HG02884 (cell line): Measurements from ENCODE around the gene KBTBD8.
A peak's percentile ranks its signal among the peaks of the same experiment; 100 is the strongest.

Source experiments
- ATAC-seq: cut with Tn5 transposase; IDR thresholded peaks from one replicate; pipeline ENCODE4 v1.9.1; 2021; ENCODE audit warnings: mild to moderate bottlenecking, moderate library complexity; ENCODE audit not compliant: unreplicated experiment

Gene KBTBD8

DNA sequence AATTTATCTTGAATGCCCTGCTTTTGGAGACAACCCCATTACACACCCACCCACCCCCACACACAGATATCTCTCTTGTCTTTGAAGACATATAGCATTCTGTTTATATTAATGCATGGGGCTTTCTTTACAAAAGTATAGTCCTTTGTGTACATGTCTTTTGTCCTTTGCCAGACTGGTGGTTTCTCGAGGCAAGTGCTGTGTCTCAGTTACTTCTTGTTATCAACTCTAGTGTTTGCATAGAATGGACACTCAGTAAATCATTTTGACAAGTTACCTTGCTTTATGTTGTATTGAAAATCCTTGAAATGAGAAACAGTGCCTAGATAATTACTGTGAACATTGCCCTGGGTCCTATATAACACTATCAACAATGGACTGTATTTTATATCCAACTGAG lies 33.9 kb downstream of the KBTBD8 start:
- ATAC-seq, result no peak

DNA sequence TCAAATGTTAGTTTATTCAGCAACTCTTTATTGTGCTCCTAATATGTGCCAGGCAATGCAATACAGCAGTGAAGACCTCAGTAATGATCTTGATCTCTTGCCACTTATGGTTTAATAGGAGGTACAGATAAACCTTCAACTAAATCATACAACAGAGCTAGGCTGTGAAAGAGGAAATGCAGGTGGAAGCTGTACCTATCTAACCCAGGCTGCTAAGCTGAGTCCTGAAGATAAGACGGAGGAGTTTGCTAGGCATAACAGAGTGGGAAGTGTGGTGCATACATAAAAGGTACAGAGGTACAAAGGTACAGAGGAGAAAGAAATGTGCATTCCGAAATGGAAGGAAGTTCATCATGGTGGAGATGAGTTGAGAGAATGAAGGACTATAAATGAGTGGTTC lies 35.0 kb downstream of the KBTBD8 start:
- no peak for ATAC-seq

DNA sequence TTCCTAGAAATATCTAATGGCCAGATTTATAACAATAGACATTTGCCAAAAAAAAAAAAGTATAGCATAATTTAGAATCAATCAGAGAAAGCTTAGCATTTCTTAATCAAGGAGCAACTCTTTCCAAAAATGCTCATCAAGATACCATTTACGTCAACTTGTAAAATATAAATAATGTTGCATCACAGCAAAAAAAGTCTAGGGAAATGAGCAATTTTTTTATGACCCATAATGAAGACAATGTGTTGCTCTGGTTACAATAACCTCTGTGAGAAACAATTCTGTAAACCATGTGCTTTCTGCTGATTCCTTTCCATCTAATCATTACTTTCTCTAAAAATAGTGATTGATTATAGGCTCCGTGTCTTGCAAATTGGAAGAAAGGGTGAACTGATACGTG lies 36.3 kb downstream of the KBTBD8 start:
- ATAC-seq, result no peak

DNA sequence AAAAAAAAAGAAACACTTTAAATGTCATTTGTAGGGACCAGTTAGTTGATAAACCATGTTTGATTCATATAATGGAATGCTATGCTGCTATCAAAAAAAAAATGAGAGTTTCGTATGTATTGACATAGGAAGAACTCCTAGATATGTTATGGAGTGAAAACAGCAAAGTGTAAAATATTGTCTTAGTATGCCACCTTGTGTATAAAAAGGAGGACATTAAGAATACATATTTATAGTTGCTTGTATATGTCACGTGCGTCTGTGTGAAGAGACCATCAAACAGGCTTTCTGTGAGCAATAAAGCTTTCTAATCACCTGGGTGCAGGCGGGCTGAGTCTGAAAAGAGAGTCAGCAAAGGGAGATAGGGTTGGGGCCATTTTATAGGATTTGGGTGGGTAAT lies 39.5 kb downstream of the KBTBD8 start:
- ATAC-seq, result no peak

DNA sequence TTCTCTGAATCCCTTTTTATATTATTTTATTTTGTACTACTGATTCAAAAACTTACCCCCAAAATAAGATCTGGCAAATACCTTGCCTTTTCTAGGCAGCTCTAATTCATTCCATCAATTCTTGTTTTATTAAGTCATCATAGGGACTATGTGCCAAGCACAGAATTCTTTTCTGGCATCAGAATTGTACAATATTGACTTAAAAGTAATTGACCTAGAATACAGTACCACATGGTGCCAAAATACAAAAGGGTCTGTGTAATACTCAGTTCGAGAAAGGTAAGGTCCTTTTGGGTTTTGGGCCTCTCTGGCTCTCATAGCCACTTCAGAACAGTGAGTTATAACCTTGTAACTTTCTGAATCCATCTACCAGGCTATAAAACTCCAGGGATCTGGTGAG lies 46.2 kb downstream of the KBTBD8 start:
- no peak for ATAC-seq

DNA sequence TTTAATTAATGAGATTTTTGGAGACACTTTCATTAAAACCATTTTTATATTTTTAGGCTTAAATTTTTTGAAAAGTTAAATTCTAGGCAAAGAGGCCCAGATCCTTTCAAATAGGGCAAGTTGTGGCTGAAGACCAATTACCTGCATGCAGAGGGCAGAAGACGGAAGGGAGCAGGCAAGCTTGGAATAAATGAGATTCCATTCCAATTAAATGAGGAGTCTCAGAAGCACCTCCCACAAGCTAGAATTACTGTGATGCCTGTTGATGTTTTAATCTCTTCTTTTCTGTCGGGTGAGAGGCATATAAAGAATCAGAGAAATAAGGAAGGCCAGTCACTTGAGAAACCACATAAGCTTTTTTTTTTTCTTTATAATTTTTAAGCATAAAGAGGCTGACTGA lies 46.8 kb downstream of the KBTBD8 start:
- ATAC-seq, result no peak

DNA sequence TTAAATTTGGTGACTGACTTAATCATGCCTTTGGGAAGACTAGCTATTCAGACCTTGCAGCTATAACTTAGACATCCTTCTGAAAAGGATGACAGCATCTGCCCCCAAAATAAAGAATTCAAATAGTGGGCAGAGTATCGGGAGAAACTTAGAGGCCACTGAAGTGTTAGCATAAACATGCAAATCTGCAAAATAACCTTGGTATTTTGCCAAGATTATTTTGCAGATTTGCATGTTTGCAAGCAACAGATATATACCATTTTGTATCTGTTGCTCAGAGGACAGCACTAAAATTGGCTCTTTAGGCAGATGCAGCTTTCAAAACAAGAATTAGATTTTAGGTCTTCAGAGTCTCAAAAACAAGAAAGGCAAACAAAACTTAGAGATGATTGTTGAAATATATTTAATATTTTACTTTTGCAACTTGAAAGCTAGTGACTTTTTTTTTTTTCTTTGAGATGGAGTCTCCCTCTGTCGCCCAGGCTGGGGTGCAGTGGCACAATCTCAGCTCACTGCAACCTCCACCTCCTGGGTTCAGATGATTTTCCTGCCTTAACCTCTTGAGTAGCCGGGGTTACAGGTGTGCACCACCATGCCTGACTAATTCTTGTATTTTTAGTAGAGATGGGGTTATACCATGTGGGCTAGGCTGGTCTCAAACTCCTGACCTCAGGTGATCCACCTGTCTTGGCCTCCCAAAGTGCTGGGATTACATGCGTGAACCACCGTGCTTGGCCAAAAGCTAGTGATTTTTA lies 47.8 kb downstream of the KBTBD8 start:
- ATAC-seq, result no peak

DNA sequence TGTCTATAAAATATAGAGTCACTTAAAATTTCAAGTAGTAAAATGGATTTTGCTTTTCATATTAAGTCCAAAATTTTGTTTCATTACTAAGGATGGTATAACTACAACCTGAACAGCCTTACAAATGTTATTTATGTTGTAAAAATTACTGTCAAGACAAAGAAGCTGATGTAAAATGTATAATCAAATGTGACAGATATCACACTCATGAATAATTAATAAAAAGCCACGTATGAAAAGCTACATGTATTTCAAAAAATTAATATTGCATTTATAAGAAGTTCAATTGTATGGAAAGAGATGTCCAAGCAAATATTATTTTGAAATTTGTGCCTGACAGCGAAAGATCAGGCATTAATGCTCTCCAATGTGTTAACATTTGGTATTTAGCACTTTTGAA lies 48.9 kb downstream of the KBTBD8 start:
- no peak for ATAC-seq

DNA sequence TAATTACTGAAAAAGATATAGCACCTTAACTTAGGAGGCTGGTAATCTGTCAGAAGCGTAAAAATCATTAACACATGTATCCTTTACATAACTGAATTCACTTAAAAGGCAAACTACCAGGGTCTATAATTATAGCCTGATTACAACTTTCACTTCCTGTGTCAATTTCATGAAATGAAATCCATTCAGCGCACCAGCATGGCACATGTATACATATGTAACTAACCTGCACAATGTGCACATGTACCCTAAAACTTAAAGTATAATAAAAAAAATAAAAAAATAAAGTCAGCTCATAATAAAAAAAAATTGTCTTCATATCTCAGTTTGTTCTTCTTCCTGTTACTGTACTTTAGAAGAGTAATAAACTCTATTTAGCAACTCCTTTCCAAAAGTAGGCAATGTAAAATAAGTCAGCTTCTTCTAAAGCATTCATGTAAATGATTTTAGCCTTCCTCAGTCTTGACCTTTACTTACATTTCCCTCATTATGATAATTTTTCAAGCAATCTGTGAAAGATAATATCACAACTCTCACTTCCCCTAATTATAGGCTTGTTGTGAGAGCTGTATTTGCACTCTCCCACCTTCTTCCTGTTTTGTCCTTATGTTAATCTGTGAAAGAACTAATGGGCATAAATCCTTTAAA lies 50.1 kb downstream of the KBTBD8 start:
- ATAC-seq, result peak; percentile 87

DNA sequence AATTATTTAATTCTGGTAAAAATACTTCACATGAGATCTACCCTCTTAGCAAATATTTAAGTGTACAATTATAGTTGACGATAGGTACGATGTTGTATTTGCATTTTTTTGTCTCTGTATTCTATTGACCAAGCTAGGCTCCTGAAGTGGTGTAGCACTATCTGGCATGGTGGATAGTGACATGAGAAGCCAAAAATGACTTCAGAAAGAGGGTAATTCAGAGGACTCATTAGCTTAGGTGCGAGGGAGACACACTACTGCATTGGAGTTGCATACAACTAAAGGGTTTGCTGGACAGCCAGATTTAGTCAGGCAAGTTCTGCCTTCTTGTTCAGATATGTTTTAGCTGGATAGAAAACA lies 50.6 kb downstream of the KBTBD8 start:
- peak; percentile 66 for ATAC-seq

DNA sequence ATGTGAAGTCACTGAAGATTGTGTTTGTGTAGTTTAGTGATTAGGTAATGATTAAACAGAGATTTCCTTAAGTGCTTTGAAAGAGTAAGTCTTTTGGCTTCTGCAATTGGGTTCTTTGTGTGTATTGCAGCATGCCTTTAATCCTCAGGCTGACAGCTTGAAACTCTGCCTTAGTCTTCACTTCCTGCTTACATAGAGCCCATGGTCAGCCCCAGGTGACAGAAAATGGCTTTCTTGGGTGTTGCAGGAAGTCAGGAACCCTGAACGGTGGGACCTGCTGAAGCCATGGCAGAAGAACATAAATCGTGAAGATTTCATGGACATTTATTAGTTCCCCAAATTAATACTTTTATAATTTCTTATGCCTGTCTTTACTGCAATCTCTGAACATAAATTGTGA lies 61.3 kb downstream of the KBTBD8 start:
- ATAC-seq, result no peak
